ENCODE data around the gene TM7SF2.
A peak's percentile ranks its signal among the peaks of the same experiment; 100 is the strongest.

The TM7SF2 gene

GRCh38 chr11:65083834-65084597, 27.7 kb upstream of the TM7SF2 start, which contains the start of the genes CDCA5 and ZFPL1:
Gene CDCA5 (minus strand): TSS chr11:65084040. CDS start chr11:65083978, 62 bp downstream.
Gene ZFPL1 (plus strand): TSS chr11:65084222. CDS start chr11:65084699, 477 bp downstream.
- peak; percentile 97 for DNase-seq (ENCODE audit: low spot score)
- H3K4me3 Mint-ChIP-seq: peak within 1 kb of the TSS; percentile 99

GRCh38 chr11:65084598-65085375, 26.9 kb upstream of the TM7SF2 start:
- no peak for DNase-seq (ENCODE audit: low spot score)
- H3K27ac Mint-ChIP-seq: peak overlapping the region; percentile 99
- H3K27me3 Mint-ChIP-seq (ENCODE audit: low read depth): peaks cover 4% of the 10 kb centered on the region
- H3K9me3 Mint-ChIP-seq: no peaks in the 10 kb centered on the region
- peaks cover 26% of the 10 kb centered on the region for H3K4me1 Mint-ChIP-seq (ENCODE audit: low read depth)
- peaks cover 48% of the 10 kb centered on the region for H3K36me3 Mint-ChIP-seq (ENCODE audit: low read depth)
- peak overlapping the region; percentile 99 for H3K4me3 Mint-ChIP-seq

More at GRCh38 chr11:65083834-65084597, 27.7 kb upstream of the TM7SF2 start, which contains the start of the genes CDCA5 and ZFPL1:
- Mint-ChIP-seq H3K27ac (peak within 1 kb of the TSS; percentile 99), H3K27me3 (ENCODE audit: low read depth) (peaks cover 4% of the 10 kb centered on the region), H3K36me3 (ENCODE audit: low read depth) (peaks cover 44% of the 10 kb centered on the region), H3K4me1 (ENCODE audit: low read depth) (peaks cover 28% of the 10 kb centered on the region), H3K9me3 (no peaks in the 10 kb centered on the region)

- Mint-ChIP-seq H3K4me3 (peak overlapping the region; percentile 99), H3K4me1 (ENCODE audit: low read depth) (peaks cover 26% of the 10 kb centered on the region), H3K36me3 (ENCODE audit: low read depth) (peaks cover 44% of the 10 kb centered on the region), H3K9me3 (no peaks in the 10 kb centered on the region), H3K27me3 (ENCODE audit: low read depth) (peaks cover 4% of the 10 kb centered on the region), H3K27ac (peak overlapping the region; percentile 99)
- no peak for DNase-seq (ENCODE audit: low spot score)
Observed at GRCh38 chr11:65085446-65085845, 26.2 kb upstream of the TM7SF2 start.

DNA sequence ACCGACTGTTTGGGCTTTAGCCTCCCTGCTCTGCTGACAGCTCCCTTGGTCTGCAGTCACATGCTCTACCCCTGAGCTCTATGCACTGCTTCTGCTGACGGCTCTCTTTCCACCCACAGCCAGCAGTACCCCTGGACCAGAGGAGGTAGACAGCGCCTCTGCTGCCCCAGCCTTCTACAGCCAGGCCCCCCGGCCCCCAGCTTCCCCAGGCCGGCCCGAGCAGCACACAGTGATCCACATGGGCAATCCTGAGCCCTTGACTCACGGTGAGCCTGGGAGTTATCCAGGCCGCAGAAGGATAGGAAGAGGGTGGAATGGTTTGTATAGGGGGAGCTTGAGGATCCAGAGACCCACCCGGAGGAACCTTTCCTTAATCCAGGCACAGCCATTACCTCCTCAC, 24.9 kb upstream of the TM7SF2 start:
- DNase-seq (ENCODE audit: low spot score): no peak
- H3K27me3 Mint-ChIP-seq (ENCODE audit: low read depth): peaks cover 4% of the 10 kb centered on the region
- no peak overlapping the region for H3K27ac Mint-ChIP-seq
- H3K4me3 Mint-ChIP-seq: no peak overlapping the region
- no peaks in the 10 kb centered on the region for H3K9me3 Mint-ChIP-seq
- H3K4me1 Mint-ChIP-seq (ENCODE audit: low read depth): peaks cover 19% of the 10 kb centered on the region
- peaks cover 35% of the 10 kb centered on the region for H3K36me3 Mint-ChIP-seq (ENCODE audit: low read depth)

GRCh38 chr11:65087216-65087615, 24.5 kb upstream of the TM7SF2 start:
- DNase-seq (ENCODE audit: low spot score): no peak
- no peaks in the 10 kb centered on the region for H3K9me3 Mint-ChIP-seq
- H3K4me3 Mint-ChIP-seq: no peak overlapping the region
- H3K27me3 Mint-ChIP-seq (ENCODE audit: low read depth): peaks cover 4% of the 10 kb centered on the region
- peaks cover 16% of the 10 kb centered on the region for H3K4me1 Mint-ChIP-seq (ENCODE audit: low read depth)
- peaks cover 32% of the 10 kb centered on the region for H3K36me3 Mint-ChIP-seq (ENCODE audit: low read depth)
- peak overlapping the region; percentile 17 for H3K27ac Mint-ChIP-seq

DNA sequence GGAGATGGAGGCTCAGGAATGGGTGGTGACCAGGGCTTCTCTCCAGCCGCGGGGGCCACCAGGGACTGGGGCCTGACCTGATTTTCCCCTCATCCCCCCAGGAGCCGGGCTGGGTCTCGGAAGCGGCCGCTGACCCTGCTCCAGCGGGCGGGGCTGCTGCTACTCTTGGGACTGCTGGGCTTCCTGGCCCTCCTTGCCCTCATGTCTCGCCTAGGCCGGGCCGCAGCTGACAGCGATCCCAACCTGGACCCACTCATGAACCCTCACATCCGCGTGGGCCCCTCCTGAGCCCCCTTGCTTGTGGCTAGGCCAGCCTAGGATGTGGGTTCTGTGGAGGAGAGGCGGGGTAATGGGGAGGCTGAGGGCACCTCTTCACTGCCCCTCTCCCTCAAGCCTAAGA, 23.8 kb upstream of the TM7SF2 start:
- H3K27ac Mint-ChIP-seq: no peak overlapping the region
- no peak for DNase-seq (ENCODE audit: low spot score)
- peaks cover 4% of the 10 kb centered on the region for H3K27me3 Mint-ChIP-seq (ENCODE audit: low read depth)
- no peaks in the 10 kb centered on the region for H3K9me3 Mint-ChIP-seq
- H3K4me1 Mint-ChIP-seq (ENCODE audit: low read depth): peaks cover 12% of the 10 kb centered on the region
- H3K4me3 Mint-ChIP-seq: no peak overlapping the region
- H3K36me3 Mint-ChIP-seq (ENCODE audit: low read depth): peaks cover 29% of the 10 kb centered on the region

- peaks cover 9% of the 10 kb centered on the region for H3K4me1 Mint-ChIP-seq (ENCODE audit: low read depth)
- no peak overlapping the region for H3K27ac Mint-ChIP-seq
- H3K9me3 Mint-ChIP-seq: no peaks in the 10 kb centered on the region
- H3K27me3 Mint-ChIP-seq (ENCODE audit: low read depth): no peaks in the 10 kb centered on the region
- H3K36me3 Mint-ChIP-seq (ENCODE audit: low read depth): peaks cover 17% of the 10 kb centered on the region
- no peak overlapping the region for H3K4me3 Mint-ChIP-seq
- DNase-seq (ENCODE audit: low spot score): no peak
Observed at GRCh38 chr11:65089621-65090020, 22.1 kb upstream of the TM7SF2 start.

DNA sequence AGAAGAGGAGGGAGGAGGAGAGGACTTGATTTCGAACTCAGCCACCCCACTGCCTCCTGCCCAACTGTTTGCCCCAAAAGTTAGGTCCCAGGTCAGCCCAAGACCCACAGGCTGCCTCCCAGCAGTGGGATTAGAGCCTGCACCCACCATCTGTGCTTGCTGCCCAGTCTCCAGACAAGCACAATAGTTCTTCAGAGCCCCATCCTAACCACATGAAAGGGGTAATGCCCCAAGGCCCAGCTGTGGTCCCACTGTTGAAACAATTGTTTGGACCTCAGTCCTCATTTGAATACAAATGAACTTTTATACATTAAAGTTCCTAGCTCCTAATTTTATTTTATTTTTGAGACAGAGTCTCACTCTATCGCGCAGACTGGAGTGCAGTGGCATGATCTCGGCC, 21.0 kb upstream of the TM7SF2 start:
- no peak for DNase-seq (ENCODE audit: low spot score)
- Mint-ChIP-seq H3K27ac (no peak overlapping the region), H3K9me3 (no peaks in the 10 kb centered on the region), H3K27me3 (ENCODE audit: low read depth) (no peaks in the 10 kb centered on the region), H3K36me3 (ENCODE audit: low read depth) (peaks cover 15% of the 10 kb centered on the region), H3K4me3 (no peak overlapping the region), H3K4me1 (ENCODE audit: low read depth) (peaks cover 5% of the 10 kb centered on the region)

DNA sequence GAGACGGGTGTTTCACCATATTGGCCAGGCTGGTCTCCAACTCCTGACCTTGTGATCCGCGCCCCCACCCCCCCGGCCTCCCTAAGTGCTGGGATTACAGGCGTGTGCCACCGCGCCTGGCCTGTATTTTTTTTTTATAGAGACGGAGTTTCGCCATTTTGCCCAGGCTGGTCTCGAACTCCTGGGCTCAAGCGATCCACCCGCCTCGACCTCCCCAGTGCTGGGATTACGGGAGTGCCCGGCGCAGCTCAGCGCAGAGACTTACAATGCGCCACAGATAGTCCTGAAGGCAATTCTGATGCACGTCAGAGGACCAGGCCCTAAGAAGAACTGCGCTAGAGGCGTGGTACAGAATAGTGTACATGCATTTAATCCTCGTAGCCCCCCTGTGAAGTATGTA, 16.2 kb upstream of the TM7SF2 start:
- peak overlapping the region; percentile 93 for H3K4me3 Mint-ChIP-seq
- H3K27me3 Mint-ChIP-seq (ENCODE audit: low read depth): no peaks in the 10 kb centered on the region
- peaks cover 4% of the 10 kb centered on the region for H3K36me3 Mint-ChIP-seq (ENCODE audit: low read depth)
- no peak for DNase-seq (ENCODE audit: low spot score)
- H3K4me1 Mint-ChIP-seq (ENCODE audit: low read depth): peaks cover 12% of the 10 kb centered on the region
- no peaks in the 10 kb centered on the region for H3K9me3 Mint-ChIP-seq
- H3K27ac Mint-ChIP-seq: peak overlapping the region; percentile 98

- peak; percentile 84 for DNase-seq (ENCODE audit: low spot score)
- Mint-ChIP-seq H3K27ac (peak within 1 kb of the TSS; percentile 98), H3K9me3 (no peaks in the 10 kb centered on the region), H3K36me3 (ENCODE audit: low read depth) (peaks cover 4% of the 10 kb centered on the region), H3K4me3 (peak within 1 kb of the TSS; percentile 93), H3K27me3 (ENCODE audit: low read depth) (no peaks in the 10 kb centered on the region), H3K4me1 (ENCODE audit: low read depth) (peaks cover 12% of the 10 kb centered on the region)
Observed at GRCh38 chr11:65095974-65096806, 15.5 kb upstream of the TM7SF2 start, which contains the start of gene VPS51. Gene VPS51 (plus strand): TSS chr11:65096214. CDS start chr11:65096251, 37 bp downstream.

GRCh38 chr11:65096926-65097325, 14.7 kb upstream of the TM7SF2 start:
- peak overlapping the region; percentile 93 for H3K4me3 Mint-ChIP-seq
- H3K9me3 Mint-ChIP-seq: no peaks in the 10 kb centered on the region
- peaks cover 5% of the 10 kb centered on the region for H3K36me3 Mint-ChIP-seq (ENCODE audit: low read depth)
- peak overlapping the region; percentile 57 for H3K27ac Mint-ChIP-seq
- H3K27me3 Mint-ChIP-seq (ENCODE audit: low read depth): no peaks in the 10 kb centered on the region
- peaks cover 12% of the 10 kb centered on the region for H3K4me1 Mint-ChIP-seq (ENCODE audit: low read depth)
- no peak for DNase-seq (ENCODE audit: low spot score)

DNA sequence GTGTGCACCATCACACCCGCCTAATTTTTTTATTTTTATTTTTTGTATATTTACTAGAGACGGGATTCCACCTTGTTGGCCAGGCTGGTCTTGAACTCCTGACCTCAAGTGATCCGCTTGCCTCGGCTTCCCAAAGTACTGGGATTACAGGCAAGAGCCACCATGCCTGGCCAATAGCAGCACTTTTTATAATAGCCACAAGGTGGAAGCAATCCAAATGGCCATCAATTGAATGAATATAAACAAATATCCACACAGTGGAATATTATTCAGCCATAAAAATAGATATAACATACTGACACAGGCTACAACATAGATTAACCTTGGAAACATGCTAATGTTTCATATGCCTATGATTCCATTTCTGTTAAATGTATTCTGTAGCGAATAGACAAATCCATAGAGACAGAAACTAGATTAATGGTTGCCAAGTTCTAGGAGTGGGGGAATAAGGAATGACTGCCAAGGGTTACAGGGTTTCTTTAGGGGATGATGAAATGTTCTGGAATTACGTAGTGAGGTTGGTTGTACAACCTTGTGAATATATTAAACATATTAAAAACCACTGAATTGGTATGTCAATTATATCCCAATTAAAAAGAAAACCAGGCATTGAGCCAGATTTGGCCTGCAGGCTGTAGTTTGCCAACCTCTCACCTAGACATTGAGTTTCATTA, 10.9 kb upstream of the TM7SF2 start:
- Mint-ChIP-seq H3K4me3 (no peak overlapping the region), H3K9me3 (no peaks in the 10 kb centered on the region), H3K27ac (no peak overlapping the region), H3K36me3 (ENCODE audit: low read depth) (peaks cover 13% of the 10 kb centered on the region), H3K4me1 (ENCODE audit: low read depth) (peaks cover 12% of the 10 kb centered on the region), H3K27me3 (ENCODE audit: low read depth) (no peaks in the 10 kb centered on the region)
- DNase-seq (ENCODE audit: low spot score): no peak
